Measurements from ENCODE around the gene GNB5.

The GNB5 gene

DNA sequence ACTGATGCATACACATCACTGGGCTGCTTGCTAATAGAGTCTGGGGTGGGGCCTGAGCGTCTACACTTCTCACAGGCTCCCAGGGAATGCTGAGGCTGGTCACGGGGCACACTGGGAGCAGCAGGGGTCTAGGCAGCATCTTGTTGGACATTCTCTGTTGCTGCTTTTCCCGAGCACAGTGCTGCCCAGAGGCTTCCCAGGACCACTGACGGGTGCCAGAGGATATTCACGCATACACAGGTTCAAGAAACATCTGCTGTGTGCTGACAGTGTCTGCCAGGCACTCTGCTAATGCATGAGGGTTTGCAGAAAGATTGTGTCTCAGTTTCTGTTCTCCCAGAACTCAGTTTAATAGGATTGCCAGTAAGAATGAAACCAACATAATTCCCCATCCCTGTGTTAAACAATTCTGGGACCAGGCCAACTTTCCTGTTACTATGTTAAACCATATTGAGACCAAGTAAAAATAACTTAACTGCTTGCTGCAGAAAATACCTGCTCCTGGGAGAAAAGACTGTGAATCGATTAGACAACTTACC is 54.7 kb downstream of the GNB5 start:
- Histone ChIP-seq H3K36me3 (replicated peaks; ENCODE audit: insufficient read depth, low read length) (no peaks in the 10 kb centered on the region), H3K27ac (ENCODE audit: low read length) (no peak overlapping the region), H2AFZ (ENCODE audit: low read length) (no peak overlapping the region), H3F3A (ENCODE audit: insufficient read depth, low read length) (no peaks in the 10 kb centered on the region), H3K27me3 (replicated peaks; ENCODE audit: insufficient read depth, low read length) (no peaks in the 10 kb centered on the region), H3K4me3 (ENCODE audit: low read length) (no peak overlapping the region), H3K9me3 (replicated peaks; ENCODE audit: insufficient read depth, low read length) (no peaks in the 10 kb centered on the region), H3K9me2 (replicated peaks; ENCODE audit: insufficient read depth, low read length) (no peaks in the 10 kb centered on the region), H3K4me2 (ENCODE audit: low read depth, low read length) (no peak overlapping the region), H4K20me1 (ENCODE audit: insufficient read depth, low read length) (no peaks in the 10 kb centered on the region), H3K9ac (ENCODE audit: low read length) (no peak overlapping the region), H3K79me2 (ENCODE audit: low read length) (no peaks in the 10 kb centered on the region), H3K4me1 (ENCODE audit: low read length) (no peaks in the 10 kb centered on the region)
- TF ChIP-seq EZH2 (optimal IDR thresholded peaks at IDR 0.05; ENCODE audit: low read depth, low read length) (no peak), EZH2phosphoT487 (IDR thresholded peaks at IDR 0.05; ENCODE audit: low read length) (no peak)
- TF ChIP-seq, protein P1, sequence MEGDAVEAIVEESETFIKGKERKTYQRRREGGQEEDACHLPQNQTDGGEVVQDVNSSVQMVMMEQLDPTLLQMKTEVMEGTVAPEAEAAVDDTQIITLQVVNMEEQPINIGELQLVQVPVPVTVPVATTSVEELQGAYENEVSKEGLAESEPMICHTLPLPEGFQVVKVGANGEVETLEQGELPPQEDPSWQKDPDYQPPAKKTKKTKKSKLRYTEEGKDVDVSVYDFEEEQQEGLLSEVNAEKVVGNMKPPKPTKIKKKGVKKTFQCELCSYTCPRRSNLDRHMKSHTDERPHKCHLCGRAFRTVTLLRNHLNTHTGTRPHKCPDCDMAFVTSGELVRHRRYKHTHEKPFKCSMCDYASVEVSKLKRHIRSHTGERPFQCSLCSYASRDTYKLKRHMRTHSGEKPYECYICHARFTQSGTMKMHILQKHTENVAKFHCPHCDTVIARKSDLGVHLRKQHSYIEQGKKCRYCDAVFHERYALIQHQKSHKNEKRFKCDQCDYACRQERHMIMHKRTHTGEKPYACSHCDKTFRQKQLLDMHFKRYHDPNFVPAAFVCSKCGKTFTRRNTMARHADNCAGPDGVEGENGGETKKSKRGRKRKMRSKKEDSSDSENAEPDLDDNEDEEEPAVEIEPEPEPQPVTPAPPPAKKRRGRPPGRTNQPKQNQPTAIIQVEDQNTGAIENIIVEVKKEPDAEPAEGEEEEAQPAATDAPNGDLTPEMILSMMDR (IDR thresholded peaks at IDR 0.05; ENCODE audit: low read length) = no peak
- no peak for DNase-seq

DNA sequence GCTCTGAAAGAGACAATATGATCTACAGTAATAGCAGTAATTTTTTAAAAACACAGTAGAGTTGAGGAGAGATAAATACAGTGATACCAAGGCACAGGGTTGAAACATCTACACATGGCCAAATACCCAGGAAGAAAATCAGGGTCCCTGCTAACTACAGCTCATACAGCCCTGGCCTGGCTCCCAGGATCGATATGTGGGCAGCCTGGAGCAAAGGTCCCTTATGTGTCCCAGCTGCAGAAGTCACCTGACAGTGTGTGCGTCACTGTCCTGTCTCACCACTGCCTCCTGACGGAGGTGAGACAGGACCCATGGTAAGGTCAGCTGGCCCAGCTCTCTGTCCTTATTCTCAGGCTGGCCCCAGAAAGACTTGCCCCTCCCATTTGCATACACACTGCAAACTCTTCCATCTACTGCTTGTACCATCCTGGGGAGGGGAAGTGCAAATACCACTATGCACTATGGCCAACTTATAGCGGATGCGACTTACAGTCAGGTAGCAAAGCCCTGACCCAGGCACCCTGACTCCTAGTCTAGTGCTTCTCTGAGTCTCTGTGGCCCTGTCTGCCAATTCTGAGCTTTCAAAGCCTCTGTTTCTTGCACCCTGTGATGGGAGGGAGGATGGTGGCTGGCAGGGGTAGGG is 56.6 kb downstream of the GNB5 start:
- no peak overlapping the region for H3K4me2 ChIP-seq (ENCODE audit: low read depth, low read length)

DNA sequence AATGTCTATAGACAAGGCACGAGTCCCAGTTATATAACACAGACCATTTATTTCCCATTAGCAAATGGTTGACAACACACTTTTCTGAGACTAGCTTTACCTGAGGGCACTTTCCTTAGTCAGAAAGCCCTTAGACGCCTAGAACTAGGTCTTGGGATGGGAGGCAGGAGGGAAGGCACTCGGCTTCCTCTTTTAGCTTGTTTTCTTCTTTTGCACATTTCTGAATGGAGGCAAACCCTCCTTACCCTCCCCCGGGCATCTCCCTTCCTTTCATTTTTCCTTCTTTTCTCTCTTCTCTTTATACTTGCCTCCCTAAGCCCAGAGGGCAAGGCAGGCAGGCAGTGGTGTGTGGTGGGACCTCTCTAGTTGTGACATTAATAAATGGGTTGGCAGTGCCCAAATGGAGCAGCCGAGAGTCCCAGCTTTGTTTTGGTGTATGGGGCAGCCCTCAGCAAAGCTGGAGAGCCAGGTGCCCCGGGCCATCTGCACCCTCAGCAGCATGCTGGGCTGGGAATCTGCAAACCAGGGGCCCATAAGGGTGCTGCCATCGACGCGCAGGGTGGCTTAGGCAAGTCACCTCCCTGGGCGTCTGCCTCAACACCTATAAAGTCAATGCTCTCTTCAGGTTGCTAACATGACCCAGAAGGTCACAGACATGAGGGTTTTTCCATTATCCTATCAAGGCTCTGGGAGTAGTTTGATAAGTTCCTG is 57.5 kb downstream of the GNB5 start:
- H3K79me2 ChIP-seq (ENCODE audit: low read length) = no peaks in the 10 kb centered on the region
- no peak overlapping the region for H3K9ac ChIP-seq (ENCODE audit: low read length)
- no peak overlapping the region for H3K4me3 ChIP-seq (ENCODE audit: low read length)
- no peaks in the 10 kb centered on the region for H3F3A ChIP-seq (ENCODE audit: insufficient read depth, low read length)
- H3K36me3 ChIP-seq (replicated peaks; ENCODE audit: insufficient read depth, low read length) = no peaks in the 10 kb centered on the region
- no peaks in the 10 kb centered on the region for H3K27me3 ChIP-seq (replicated peaks; ENCODE audit: insufficient read depth, low read length)
- TF ChIP-seq EZH2 (optimal IDR thresholded peaks at IDR 0.05; ENCODE audit: low read depth, low read length) = no peak
- TF ChIP-seq, protein P1 (IDR thresholded peaks at IDR 0.05; ENCODE audit: low read length) = no peak
- TF ChIP-seq EZH2phosphoT487 (IDR thresholded peaks at IDR 0.05; ENCODE audit: low read length) = no peak
- no peaks in the 10 kb centered on the region for H3K4me1 ChIP-seq (ENCODE audit: low read length)
- no peak overlapping the region for H3K4me2 ChIP-seq (ENCODE audit: low read depth, low read length)
- H3K9me3 ChIP-seq (replicated peaks; ENCODE audit: insufficient read depth, low read length) = no peaks in the 10 kb centered on the region
- no peak overlapping the region for H3K27ac ChIP-seq (ENCODE audit: low read length)
- H4K20me1 ChIP-seq (ENCODE audit: insufficient read depth, low read length) = no peaks in the 10 kb centered on the region
- H3K9me2 ChIP-seq (replicated peaks; ENCODE audit: insufficient read depth, low read length) = no peaks in the 10 kb centered on the region
- DNase-seq = no peak
- H2AFZ ChIP-seq (ENCODE audit: low read length) = no peak overlapping the region

More for the DNA sequence above, 56.6 kb downstream of the GNB5 start:
- H3K79me2 ChIP-seq (ENCODE audit: low read length) = no peaks in the 10 kb centered on the region
- no peak overlapping the region for H3K9ac ChIP-seq (ENCODE audit: low read length)
- no peaks in the 10 kb centered on the region for H3K27me3 ChIP-seq (replicated peaks; ENCODE audit: insufficient read depth, low read length)
- no peaks in the 10 kb centered on the region for H3F3A ChIP-seq (ENCODE audit: insufficient read depth, low read length)
- TF ChIP-seq EZH2phosphoT487 (IDR thresholded peaks at IDR 0.05; ENCODE audit: low read length) (no peak), EZH2 (optimal IDR thresholded peaks at IDR 0.05; ENCODE audit: low read depth, low read length) (no peak)
- TF ChIP-seq, protein P1 (IDR thresholded peaks at IDR 0.05; ENCODE audit: low read length) = no peak
- no peak overlapping the region for H3K4me3 ChIP-seq (ENCODE audit: low read length)
- H3K4me1 ChIP-seq (ENCODE audit: low read length) = no peaks in the 10 kb centered on the region
- no peak overlapping the region for H3K27ac ChIP-seq (ENCODE audit: low read length)
- no peak overlapping the region for H2AFZ ChIP-seq (ENCODE audit: low read length)
- no peaks in the 10 kb centered on the region for H3K36me3 ChIP-seq (replicated peaks; ENCODE audit: insufficient read depth, low read length)
- H4K20me1 ChIP-seq (ENCODE audit: insufficient read depth, low read length) = no peaks in the 10 kb centered on the region
- no peak for DNase-seq
- H3K9me2 ChIP-seq (replicated peaks; ENCODE audit: insufficient read depth, low read length) = no peaks in the 10 kb centered on the region
- H3K9me3 ChIP-seq (replicated peaks; ENCODE audit: insufficient read depth, low read length) = no peaks in the 10 kb centered on the region
